ENCODE data around the gene POGLUT2.

GRCh38 chr13:102788683-102789082 lies 10.1 kb downstream of the POGLUT2 start:
- TF ChIP-seq, protein P1, sequence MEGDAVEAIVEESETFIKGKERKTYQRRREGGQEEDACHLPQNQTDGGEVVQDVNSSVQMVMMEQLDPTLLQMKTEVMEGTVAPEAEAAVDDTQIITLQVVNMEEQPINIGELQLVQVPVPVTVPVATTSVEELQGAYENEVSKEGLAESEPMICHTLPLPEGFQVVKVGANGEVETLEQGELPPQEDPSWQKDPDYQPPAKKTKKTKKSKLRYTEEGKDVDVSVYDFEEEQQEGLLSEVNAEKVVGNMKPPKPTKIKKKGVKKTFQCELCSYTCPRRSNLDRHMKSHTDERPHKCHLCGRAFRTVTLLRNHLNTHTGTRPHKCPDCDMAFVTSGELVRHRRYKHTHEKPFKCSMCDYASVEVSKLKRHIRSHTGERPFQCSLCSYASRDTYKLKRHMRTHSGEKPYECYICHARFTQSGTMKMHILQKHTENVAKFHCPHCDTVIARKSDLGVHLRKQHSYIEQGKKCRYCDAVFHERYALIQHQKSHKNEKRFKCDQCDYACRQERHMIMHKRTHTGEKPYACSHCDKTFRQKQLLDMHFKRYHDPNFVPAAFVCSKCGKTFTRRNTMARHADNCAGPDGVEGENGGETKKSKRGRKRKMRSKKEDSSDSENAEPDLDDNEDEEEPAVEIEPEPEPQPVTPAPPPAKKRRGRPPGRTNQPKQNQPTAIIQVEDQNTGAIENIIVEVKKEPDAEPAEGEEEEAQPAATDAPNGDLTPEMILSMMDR (IDR thresholded peaks at IDR 0.05; ENCODE audit: extremely low read depth in 1 of 2, insufficient read depth in 1 of 2, low read depth in 1 of 2, low read length in 2 of 2) = no peak
- TF ChIP-seq POLR2A (IDR thresholded peaks at IDR 0.05; ENCODE audit: low read depth, low read length) = no peak
- TF ChIP-seq POLR2AphosphoS5 (IDR thresholded peaks at IDR 0.05; ENCODE audit: insufficient read depth, low read depth, low read length) = no peak
- TF ChIP-seq MYC (IDR thresholded peaks at IDR 0.05; ENCODE audit: low read depth, low read length) = no peak
- TF ChIP-seq JUN (IDR thresholded peaks at IDR 0.05; ENCODE audit: borderline replicate concordance, insufficient read depth, insufficient read length, low read depth) = no peak
- TF ChIP-seq FOS (IDR thresholded peaks at IDR 0.05; ENCODE audit: borderline replicate concordance, insufficient read depth, low read length) = no peak
